HG02571 (cell line): ENCODE data around the gene RFX1.
A peak's percentile ranks its signal among the peaks of the same experiment; 100 is the strongest.

Source experiments
- ATAC-seq: cut with Tn5 transposase; IDR thresholded peaks from one replicate; pipeline ENCODE4 v1.9.1; 2021; ENCODE audit warnings: mild to moderate bottlenecking, moderate library complexity; ENCODE audit not compliant: unreplicated experiment

Gene RFX1

GRCh38 chr19:13961826-13962698, 44.1 kb downstream of the RFX1 start:
- no peak for ATAC-seq

GRCh38 chr19:13960863-13961784, 45.0 kb downstream of the RFX1 start:
- ATAC-seq: no peak

GRCh38 chr19:13959962-13960862, 45.9 kb downstream of the RFX1 start:
- ATAC-seq: no peak

- no peak for ATAC-seq
Measured at GRCh38 chr19:13959141-13959961, 46.8 kb downstream of the RFX1 start.

- no peak for ATAC-seq
Measured at GRCh38 chr19:13958043-13958442, 48.1 kb downstream of the RFX1 start.

GRCh38 chr19:13957051-13957450, 49.1 kb downstream of the RFX1 start:
- no peak for ATAC-seq

GRCh38 chr19:13956365-13956744, 49.8 kb downstream of the RFX1 start:
- no peak for ATAC-seq

GRCh38 chr19:13955662-13956364, 50.3 kb downstream of the RFX1 start:
- ATAC-seq: no peak

- no peak for ATAC-seq
Measured at GRCh38 chr19:13954185-13954584, 51.9 kb downstream of the RFX1 start.

GRCh38 chr19:13952931-13953531, 53.1 kb downstream of the RFX1 start:
- no peak for ATAC-seq

GRCh38 chr19:13952154-13952930, 53.8 kb downstream of the RFX1 start, which contains the start of gene DCAF15:
Gene DCAF15, plus strand, starts transcription at chr19:13952509. Its CDS starts 4 bp downstream, at chr19:13952513.
- ATAC-seq: peak; percentile 98

GRCh38 chr19:13951799-13952153, 54.3 kb downstream of the RFX1 start:
- no peak for ATAC-seq

GRCh38 chr19:13951043-13951442, 55.1 kb downstream of the RFX1 start:
- no peak for ATAC-seq

GRCh38 chr19:13946414-13946813, 59.7 kb downstream of the RFX1 start:
- ATAC-seq: no peak

GRCh38 chr19:13942023-13942684, 64.0 kb downstream of the RFX1 start:
- ATAC-seq: no peak

- ATAC-seq: no peak
Measured at GRCh38 chr19:13938301-13939064, 67.6 kb downstream of the RFX1 start, which contains the start of gene PODNL1. Gene PODNL1, minus strand, starts transcription at chr19:13938417. Its CDS starts 236 bp downstream, at chr19:13938181.
